AG08396 (cell line): Measurements from ENCODE around the gene FIGNL2.
"Not testable (repeated sequence)": the region's sequence is repeated elsewhere in the genome, so short reads cannot be mapped to it uniquely, and the experiment has no call there.

Experiments used
- DNase-seq: peaks from one replicate; pipeline ENCODE4 v3.0.0; 2012; ENCODE audit warnings: low spot score, mixed read lengths

FIGNL2 gene

DNA sequence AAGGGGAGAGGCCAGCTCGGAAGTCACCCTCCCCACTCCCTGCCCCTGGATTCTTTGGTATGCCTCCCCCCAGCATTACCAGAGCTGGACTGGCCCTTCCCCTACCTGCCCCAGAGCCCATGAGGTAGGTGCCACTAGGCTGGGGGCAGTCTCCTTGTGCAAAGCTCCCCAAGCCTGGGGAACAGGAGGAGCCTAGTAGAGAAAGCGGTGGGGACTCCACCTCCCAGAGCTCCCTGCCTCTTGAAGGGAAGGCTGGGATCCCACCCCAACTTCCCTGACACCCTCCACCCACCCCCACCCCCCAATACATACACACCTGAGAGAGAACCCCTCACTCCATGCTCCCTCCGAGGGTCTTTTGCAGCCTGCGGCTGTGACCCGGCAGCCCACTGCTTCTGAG, 30.4 kb downstream of the FIGNL2 start:
- DNase-seq, result no peak

DNA sequence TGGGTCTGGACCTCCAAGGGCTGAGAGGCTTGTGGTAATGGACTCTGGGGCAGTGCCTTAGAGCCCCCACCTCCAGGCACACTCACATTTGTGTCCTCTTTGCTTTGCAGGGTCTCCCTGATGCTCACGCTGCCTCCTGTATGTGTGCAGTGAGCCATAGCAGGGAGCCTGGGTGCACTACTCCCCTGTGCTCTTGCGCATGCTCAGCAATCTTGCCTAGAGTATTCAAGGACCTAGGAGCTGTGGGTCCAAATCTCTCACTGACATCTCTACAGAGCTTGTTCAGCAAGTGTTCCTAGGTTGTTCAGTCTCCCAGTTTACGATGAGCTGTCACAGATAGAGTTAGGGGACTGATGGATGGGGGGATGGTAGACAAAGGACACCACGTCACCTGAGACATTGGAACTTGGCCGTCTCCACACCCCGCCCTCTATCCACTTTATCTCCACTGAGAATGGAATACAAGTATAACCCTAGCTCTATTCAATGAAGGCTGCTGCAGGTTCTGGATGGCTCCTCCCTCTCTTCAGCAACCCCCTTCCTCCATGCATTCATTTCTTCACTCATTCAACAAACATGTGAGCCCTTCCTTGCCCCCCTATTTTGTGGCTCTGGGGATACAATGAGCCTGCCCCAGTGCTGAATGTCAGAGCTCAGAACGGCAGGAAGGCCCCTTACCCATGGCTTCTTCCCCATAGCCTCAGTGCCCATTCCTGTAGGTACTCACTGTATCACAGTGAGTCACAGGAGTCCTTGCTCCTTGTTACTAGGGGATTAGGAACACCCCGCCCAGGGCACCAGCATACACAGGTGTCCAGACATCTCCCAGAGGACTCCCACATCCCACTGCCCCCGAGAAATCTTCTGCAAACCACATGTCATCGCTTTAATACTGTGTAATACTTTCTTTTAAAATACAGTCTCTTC, 31.2 kb downstream of the FIGNL2 start:
- DNase-seq, result no peak

DNA sequence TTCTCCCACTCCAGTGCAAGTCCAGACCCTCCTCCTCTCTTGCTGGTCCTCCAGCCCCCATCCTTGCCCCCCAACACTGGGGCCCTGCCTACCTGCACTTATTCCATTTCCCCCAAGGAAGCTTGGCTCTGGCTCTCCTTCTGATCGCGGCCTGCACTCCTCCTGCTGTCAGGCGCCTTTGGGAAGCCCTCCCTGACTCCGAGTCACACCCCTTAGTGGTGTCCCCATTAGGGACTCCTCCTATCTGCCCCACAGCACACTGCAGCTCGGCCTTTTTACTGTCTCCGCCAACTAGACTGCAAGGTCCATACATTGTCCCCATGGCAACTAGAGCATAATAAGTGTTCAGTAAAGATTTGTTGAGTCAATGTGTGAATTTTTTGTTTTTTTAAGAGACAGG, 32.9 kb downstream of the FIGNL2 start:
- no peak for DNase-seq

DNA sequence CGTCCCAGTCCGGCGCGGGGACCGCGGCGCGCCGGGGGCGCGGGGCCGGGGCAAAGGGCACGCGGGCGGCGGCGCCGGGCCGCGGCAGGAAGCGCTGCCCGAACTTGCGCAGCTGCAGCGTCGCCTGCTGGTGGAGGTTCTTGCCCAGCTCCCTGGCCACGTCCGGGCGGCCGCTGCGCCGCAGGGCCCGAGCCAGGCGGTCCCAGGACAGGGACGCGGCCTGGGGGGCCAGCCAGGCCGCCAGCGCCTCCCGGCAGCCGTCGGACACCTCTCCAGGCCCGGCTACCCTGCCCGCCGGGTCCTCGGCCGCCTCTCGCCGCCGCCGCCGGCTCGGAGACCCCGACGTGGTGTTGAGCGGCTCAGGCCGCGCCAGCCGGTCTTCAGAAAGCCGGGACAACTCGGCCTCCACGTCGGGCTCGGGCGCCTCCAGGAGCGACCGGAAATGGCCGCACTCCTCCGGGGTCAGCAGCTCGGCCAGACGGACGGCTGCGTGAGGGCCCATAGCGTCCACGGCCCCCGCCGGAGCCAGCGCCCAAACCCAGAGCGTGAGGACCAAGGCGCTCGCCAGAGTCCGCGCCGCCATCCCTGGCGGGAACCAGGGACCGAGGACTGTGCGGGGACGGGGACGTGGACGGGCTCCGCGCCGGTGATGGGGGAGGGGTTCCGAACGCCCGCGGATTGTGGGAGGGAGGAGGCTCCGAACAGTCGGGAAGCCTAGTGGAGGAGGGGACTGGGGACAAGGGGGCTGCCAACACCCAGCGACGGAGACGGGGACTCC, 34.0 kb downstream of the FIGNL2 start:
- DNase-seq, result peak; percentile 92

DNA sequence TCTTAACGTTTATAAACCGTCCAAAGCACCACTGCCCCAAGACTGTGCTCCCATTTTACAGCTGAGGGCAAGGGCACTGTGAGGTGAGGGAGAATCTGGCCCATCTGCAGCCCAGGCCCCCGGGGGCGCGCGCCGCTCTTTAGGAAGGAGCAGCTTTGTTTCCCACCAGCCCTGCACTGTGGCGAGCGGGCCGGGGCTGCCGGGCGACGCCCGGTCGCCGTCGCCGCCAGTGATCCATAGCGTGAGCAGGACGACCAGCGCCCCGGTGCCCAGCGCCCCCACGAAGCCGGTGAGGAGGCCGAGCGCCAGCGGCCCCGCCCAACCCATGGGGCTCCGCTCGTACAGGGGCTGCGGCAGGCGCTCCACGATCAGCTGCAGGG, 34.6 kb downstream of the FIGNL2 start:
- no peak for DNase-seq

DNA sequence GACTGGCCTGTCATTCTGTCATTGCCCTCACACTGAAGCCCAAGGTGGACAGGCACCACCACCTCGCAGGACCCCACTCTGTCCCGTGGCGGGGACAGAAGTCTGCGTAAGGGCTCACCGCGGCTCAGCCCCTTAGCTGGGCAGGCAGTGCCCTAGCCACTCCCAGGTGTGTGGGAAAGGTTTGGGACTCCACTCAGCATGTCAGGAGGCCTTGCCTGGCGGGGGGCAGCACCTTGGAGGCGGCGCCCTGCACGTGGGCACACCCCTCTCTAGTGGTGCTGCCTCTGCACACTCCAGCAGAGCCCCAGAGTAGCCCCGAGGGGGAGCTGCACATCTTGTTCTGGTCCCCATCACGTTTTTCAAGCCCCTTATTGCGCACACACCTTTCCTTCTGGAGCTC, 35.6 kb downstream of the FIGNL2 start:
- no peak for DNase-seq

DNA sequence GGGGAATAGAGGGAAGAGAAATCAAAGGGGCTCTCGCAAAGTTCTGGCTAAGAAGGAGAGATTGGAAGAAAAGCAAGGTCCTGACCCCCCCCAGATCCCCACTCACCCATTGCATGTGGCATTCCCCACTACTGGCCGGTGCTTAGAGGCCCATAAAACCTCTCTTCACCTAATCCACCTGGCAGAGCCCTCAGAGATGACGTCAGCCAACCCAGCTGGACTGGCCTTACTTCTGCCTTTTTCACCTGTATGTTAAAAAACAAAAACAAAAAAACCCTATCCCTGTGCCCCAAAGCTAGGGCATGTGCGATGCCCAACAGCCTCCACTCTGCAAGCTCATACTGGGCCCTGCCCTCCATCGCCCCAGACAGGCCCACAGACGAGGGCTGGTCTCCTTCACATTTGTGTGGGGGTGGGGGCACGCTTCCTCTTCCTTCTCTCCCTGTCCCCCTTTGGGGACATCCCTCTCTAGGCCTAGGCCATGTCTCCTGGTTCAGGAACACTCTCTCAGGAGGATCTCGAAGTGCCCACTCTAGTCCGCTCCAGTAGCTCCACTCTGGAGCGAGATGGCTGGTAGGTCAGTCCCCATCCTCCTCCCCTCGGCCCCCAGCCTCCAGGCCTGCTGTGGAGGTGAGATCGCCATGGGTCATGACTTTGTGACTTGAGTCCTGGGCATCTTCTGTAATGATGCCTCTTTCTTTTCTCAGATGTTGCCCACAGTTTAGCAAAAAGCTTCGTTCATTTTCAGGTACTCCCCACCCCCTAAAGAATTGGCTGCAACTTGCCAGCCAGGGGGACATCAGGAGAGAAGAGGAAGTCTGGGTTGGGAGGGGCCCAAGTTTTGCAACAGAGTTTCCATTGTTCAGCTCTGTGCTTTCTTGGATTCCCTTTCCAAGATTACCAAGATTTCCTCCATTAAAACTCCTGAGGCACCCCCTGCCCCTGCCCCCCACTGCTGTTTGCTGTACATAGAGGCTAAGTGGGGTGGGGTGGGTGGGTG, 37.0 kb downstream of the FIGNL2 start:
- no peak for DNase-seq

DNA sequence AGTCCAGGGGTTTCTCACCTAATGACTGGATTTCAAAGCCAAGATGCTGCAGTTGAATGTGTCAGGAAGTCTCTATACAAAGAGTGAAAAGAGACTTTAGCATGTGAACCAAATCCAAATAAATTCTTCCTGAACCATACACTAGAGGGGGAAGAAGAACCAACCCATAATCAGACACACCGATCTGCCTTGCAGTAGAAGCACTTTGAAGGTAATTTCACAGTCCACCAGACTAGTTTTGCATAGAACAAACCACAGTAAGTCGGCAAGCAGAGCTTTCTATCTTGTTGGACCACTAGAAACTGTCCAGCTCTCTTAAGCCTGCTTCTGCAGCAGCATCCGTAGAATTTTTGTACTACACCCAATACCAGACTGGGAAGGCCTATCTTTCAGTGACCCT, 39.3 kb downstream of the FIGNL2 start:
- no peak for DNase-seq

DNA sequence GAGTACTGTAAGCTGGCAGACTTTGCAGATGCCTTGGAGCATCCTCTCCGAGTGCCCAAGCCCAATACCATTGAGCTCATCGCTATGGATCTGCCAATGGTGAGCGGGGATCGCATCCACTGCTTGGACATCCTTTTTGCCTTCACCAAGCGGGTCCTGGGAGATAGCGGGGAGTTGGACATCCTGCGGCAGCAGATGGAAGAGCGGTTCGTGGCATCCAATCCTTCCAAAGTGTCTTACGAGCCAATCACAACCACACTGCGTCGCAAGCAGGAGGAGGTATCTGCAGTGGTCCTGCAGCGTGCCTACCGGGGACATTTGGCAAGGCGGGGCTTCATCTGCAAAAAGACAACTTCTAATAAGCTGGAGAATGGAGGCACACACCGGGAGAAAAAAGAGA, 41.6 kb downstream of the FIGNL2 start:
- DNase-seq, result no peak

DNA sequence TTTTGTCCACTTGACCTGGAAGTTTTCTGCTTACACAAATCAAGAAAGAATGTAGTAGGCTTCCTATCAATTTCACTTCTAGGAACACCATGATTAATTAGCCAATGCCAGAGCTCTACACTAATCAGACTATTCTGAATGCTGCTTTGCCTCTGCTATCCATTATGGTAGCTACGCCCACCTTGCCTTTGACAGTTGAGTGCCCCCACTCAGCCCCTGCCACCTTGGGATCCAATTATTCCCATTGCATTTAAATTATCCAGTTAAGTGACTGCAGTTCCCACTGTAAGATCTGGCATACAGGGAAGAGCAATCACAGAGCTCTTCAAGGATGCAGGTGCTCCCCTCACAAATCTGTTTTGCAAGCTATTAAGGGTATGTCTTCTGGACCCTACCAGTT, 47.5 kb downstream of the FIGNL2 start:
- DNase-seq, result no peak

DNA sequence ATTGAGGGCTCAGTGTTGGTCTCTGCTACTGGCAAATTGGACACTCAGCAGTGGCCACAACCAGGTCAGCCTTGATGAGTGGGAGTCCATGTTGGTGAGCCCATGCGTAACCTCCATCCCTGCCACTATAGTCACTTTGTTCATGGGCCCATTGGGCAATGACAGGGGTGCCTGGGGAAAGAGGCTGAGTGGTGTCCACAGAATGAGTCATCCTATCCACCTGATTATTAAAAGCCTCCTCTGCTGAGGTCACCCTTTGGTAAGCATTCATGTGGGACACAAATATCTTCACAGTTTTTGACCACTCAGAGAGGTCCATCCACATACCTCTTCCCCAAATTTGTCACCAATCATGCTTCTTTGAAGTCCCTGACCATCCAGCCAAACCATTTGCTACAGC, 50.0 kb downstream of the FIGNL2 start:
- DNase-seq, result no peak

DNA sequence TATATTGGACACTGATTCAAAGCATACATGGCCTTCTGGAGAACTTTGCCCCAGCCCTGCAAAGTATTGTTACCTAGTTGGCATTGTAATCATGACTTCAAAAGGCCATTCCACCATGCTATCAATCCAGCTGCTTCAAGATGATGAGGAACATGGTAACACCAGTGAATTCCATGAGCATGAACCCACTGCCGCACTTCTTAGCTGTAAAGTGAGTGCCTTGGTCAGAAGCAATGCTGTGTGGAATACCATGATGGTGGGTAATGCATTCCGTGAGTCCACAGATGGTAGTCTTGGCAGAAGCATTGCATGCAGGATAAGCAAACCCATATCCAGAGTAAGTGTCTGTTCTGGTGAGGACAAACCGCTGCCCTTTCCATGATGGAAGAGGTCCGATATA, 50.5 kb downstream of the FIGNL2 start:
- not testable (repeated sequence) for DNase-seq

DNA sequence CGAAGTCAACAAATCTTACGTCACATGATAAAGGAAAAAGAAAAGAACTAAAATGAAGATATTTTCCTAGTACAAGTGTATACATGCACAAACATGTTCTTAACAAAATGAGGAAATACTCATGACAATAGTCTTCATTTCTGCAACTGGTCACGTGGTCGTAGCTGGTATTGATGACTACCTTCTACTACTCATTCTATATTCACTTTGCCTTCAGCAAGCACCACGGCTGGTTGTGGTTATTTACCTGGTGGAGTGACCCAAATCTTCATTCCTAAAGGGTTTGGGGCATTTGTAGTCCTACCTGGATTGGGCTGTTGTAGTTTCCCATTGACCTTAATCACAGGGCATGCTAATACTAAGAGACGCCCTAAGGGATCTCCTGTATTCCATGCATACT, 51.2 kb downstream of the FIGNL2 start:
- DNase-seq, result no peak

DNA sequence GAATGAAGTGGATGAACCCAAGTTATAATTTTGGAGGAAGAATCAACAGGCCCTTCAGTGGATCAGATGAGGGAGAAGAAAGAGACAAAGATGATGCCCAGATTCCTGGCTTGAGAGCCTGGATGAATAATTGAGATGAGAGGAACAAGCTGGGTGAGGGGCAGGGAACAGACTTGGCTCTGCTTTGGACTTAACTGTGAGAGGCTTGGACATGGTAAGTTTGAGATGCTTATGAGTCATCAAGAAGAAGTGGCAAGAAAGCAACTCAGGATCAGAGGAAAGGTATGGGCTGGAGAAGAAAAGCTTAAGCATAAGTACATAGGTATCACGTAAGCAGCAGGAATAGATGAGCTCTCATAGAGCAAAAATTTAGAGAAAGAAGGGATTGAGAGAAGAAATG, 55.3 kb downstream of the FIGNL2 start:
- DNase-seq, result no peak

DNA sequence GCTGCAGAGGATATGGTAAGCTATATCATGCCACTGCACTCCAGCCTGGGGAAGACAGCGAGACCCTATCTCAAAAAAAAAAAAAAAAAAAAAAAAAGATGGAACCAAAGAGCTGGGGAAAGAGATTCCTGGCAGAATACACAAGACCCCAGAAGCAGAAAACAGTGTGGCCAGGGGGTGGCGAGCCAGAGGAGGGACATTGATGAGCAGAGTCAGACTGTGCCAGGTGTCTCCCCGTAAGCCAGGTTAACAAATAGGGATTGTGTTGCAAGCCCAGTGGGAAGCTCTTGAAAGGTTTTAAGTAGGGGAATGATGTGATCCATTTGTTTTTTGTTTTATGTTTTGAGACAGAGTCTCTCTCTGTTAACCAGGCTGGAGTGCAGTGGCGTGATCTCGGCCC, 56.1 kb downstream of the FIGNL2 start:
- no peak for DNase-seq

DNA sequence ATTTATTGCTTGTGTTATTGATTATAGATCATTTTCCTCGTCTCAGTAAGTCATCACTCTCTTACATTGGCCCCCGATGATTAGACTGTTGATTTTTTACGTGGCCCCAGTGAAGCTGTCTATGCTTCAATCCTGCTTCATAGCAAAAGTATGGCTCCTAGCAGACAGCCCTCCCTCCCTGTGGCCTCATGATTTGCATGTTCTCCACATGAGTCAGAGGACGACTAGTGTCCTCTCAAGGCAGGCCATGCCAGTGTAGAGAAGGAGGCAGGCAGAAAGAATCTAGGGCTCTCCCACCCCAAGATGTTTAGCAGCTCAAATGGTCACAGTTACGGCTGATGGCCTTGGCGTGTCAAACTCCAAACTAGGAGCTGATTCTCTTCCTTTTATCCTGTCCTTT, 59.6 kb downstream of the FIGNL2 start:
- DNase-seq, result peak; percentile 85

DNA sequence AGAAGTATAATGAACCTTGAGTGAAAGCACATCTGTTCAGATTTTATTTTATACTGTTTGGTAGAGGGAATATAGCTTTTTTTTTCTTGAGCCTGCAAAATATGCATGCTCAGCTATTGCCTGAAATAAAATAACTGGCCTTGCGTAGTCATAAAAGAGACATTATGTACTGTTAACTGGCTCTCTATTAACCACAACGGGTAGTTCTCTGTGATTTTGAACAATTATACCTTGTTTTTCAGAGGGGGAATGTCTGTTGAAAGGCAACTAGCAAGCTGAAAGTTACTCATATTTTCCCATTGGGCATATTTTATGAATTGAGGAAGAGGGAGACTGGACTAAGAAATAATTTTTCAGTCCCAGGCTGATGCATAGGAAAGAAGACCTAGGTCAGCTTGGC, 62.6 kb downstream of the FIGNL2 start:
- no peak for DNase-seq

DNA sequence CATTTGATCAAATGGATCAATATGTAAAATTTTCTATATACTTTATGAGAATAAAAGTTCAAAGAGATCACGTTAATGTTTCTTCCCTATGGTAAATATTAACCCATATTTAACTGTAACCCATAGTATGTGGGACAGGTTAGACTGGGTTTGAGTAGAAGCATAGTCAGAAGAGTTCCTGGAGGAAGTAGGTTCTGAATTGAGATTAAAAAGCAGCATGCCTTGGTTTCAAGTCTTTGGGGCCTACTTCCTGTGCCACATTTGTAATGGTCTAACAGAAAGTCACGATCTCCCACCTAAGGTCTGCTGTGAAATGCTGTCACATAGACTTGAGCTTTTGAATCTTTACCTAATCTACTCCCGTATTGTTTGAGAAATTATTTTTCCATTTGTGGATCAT, 63.8 kb downstream of the FIGNL2 start:
- DNase-seq, result no peak

DNA sequence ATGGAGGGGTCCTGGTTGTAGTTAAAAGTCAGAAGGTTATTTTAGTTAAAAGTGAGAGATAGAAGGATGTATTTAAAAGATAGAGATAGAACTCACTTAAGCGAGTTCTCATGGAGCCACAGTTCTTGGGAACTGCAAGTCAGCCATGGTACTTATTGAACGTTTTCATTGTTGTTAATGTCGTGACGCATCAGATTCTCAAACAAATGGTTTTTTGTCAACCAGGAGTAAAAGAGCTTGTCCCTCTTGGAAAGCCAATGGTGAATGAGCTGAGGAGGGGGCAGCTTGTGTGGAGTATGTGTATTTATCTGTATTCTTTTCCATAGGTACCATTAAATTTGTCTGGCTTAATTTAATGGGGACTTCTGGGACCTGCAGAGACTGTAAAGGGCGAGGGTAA, 68.6 kb downstream of the FIGNL2 start:
- no peak for DNase-seq

DNA sequence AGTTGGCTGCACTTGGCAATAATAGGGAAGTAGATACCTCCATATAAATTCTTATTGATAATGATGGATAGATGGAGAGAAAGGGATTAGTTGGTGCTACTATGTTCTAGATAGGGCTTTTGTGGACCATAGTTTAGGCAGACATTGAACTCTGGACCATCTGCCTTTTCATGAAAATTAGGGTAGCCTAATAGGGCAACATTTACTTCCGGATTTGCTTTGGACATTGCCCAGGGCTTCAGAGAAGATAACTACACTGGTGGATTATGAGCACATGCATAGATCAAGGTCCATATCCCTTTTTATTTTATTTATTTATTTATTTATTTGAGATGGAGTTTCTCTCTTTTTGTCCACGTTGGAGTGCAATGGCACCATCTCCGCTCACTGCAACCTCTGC, 70.5 kb downstream of the FIGNL2 start:
- no peak for DNase-seq

DNA sequence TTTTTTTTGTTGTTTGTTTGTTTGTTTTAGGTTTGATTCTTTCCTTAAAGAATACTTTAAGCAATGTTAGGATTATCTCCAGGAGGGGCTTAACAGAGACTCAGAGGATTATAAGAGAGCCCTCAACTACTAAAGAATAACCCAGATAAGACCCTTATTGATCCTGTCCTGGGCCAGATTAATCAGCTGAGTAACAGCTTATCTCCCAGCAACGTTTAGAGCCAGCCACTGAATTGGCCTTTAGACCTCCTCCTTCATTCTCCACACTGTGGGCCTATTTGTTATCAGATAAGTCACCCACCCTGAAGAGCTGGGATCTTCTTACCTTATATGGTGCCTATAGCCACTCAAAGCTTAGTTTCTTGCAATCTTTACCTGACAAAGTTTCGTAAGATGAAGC, 71.1 kb downstream of the FIGNL2 start:
- no peak for DNase-seq

DNA sequence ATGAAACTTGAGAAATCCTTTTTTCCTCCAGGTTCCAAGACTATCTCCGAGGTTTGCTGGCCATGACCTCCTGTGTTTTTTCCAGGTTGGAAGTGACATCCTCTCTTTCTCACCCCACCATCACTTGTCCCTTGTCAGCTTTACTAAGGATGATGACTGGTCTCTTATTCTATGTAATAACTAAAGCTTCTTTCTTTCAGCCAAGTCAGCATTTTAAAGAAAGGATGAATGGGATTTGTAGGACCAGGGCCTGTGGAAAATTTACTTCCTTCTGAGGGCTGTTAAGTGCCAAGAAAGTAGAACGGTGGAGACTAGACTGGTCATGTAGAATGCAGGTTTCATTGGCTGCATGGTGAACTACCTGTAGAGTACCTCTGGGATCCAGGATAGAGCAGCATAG, 73.6 kb downstream of the FIGNL2 start:
- no peak for DNase-seq
